Erythroblast (primary cell): ENCODE data around the gene TMEM182.

Experiments used
- GATA1 ChIP-seq: IDR thresholded peaks from 2 replicates; pipeline ENCODE4 v1.6.1; 2011; ENCODE audit warnings: low read depth, mild to moderate bottlenecking, control low read depth, low read length, moderate library complexity
- POLR2A ChIP-seq: IDR thresholded peaks from 2 replicates; pipeline ENCODE4 v1.6.1; 2011; ENCODE audit warnings: mild to moderate bottlenecking, low read length

- TF ChIP-seq POLR2A (no peak), GATA1 (no peak)
Observed at GRCh38 chr2:102783506-102784183, 21.8 kb downstream of the TMEM182 start.
